Measurements from ENCODE around the gene POLK.
"Not testable (repeated sequence)": the region's sequence is repeated elsewhere in the genome, so short reads cannot be mapped to it uniquely, and the experiment has no call there.

POLK gene

DNA sequence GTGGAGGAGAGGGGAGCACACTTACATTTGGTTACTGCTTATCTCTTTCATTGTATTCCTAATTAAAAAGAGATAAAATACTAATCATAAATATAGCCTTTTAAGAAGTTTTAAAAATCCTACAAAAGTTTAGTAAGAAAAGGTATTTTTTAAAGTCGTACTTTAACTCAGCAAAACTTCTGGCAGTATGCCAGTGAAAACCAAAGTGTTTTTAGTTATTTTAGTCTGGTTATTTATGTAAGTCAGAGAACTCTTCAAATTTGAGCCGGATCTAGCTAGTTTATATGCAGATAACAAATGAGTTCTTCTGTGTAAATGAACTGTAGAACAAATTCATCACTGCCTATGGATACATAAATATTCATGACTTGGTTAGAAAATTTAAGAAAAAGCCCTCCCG lies 63.1 kb downstream of the POLK start:
- no peaks in the 10 kb centered on the region for H3K9me3 ChIP-seq (ENCODE audit: insufficient read depth, low read depth, low read length)
- no peak overlapping the region for H3K4me3 ChIP-seq (ENCODE audit: low read length)
- H3K27me3 ChIP-seq (ENCODE audit: insufficient read depth, low read length): no peaks in the 10 kb centered on the region
- H3K4me1 ChIP-seq (ENCODE audit: insufficient read depth, low read length): no peaks in the 10 kb centered on the region
- H3K36me3 ChIP-seq (ENCODE audit: insufficient read depth, low read depth, low read length): peaks cover 6% of the 10 kb centered on the region
- no peak overlapping the region for H3K9ac ChIP-seq (ENCODE audit: low read depth, low read length)
- no peak overlapping the region for H3K27ac ChIP-seq (ENCODE audit: low read length)

DNA sequence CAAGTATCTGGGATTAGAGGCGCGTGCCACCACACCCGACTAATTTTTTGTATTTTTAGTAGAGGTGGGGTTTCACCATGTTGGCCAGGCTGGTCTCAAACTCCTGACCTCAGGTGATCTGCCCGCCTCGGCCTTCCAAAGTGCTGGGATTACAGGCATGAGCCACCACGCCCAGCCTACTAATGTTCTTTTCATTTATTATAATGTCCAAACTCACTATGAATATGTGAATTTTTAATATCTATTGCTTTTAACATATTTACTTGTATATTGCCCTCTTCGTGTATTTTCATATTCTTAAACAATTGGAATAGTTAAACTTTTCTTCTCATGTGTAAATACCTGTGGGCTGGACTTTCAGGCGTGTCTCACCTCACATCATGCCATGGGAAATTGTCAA lies 66.6 kb downstream of the POLK start:
- not testable (repeated sequence) for H3K36me3 ChIP-seq (ENCODE audit: insufficient read depth, low read depth, low read length); H3K27me3 ChIP-seq (ENCODE audit: insufficient read depth, low read length); H3K4me1 ChIP-seq (ENCODE audit: insufficient read depth, low read length); H3K9ac ChIP-seq (ENCODE audit: low read depth, low read length); H3K27ac ChIP-seq (ENCODE audit: low read length); H3K9me3 ChIP-seq (ENCODE audit: insufficient read depth, low read depth, low read length); H3K4me3 ChIP-seq (ENCODE audit: low read length)

- no peaks in the 10 kb centered on the region for H3K36me3 ChIP-seq (ENCODE audit: insufficient read depth, low read depth, low read length)
- no peaks in the 10 kb centered on the region for H3K9me3 ChIP-seq (ENCODE audit: insufficient read depth, low read depth, low read length)
- no peak overlapping the region for H3K4me3 ChIP-seq (ENCODE audit: low read length)
- no peaks in the 10 kb centered on the region for H3K27me3 ChIP-seq (ENCODE audit: insufficient read depth, low read length)
- no peak overlapping the region for H3K9ac ChIP-seq (ENCODE audit: low read depth, low read length)
- H3K27ac ChIP-seq (ENCODE audit: low read length): no peak overlapping the region
- H3K4me1 ChIP-seq (ENCODE audit: insufficient read depth, low read length): no peaks in the 10 kb centered on the region; the same call in 1 of the 2 replicates
Observed at GRCh38 chr5:75584641-75585040, 73.0 kb downstream of the POLK start.

DNA sequence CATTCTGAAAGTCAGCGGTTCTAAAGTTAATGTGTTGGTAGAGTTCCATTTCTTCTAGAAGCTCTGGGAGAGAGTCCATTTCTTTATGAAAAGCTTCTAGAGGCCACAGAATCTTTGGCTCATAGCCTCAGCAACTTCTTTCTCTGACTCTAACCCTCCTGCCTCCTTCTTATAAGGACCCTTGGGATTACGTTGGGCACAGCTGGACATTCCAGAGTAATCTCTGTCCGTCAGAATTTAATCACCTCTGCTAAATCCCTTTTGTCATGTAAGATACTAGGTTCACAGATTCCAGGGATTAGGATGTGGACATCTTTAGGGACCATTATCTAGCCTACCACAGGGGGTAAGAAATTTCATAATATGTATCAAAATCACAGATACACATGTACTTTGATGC lies 77.0 kb downstream of the POLK start:
- H3K4me3 ChIP-seq (ENCODE audit: low read length): no peak overlapping the region
- H3K9ac ChIP-seq (ENCODE audit: low read depth, low read length): no peak overlapping the region
- no peaks in the 10 kb centered on the region for H3K9me3 ChIP-seq (ENCODE audit: insufficient read depth, low read depth, low read length)
- H3K27me3 ChIP-seq (ENCODE audit: insufficient read depth, low read length): no peaks in the 10 kb centered on the region
- no peaks in the 10 kb centered on the region for H3K36me3 ChIP-seq (ENCODE audit: insufficient read depth, low read depth, low read length)
- H3K4me1 ChIP-seq (ENCODE audit: insufficient read depth, low read length): no peaks in the 10 kb centered on the region; the same call in 1 of the 2 replicates
- no peak overlapping the region for H3K27ac ChIP-seq (ENCODE audit: low read length)

- H3K4me1 ChIP-seq (ENCODE audit: insufficient read depth, low read length): peaks cover 4% of the 10 kb centered on the region; the same call in 1 of the 2 replicates
- H3K27me3 ChIP-seq (ENCODE audit: insufficient read depth, low read length): no peaks in the 10 kb centered on the region
- no peaks in the 10 kb centered on the region for H3K36me3 ChIP-seq (ENCODE audit: insufficient read depth, low read depth, low read length)
- H3K4me3 ChIP-seq (ENCODE audit: low read length): no peak overlapping the region
- no peak overlapping the region for H3K9ac ChIP-seq (ENCODE audit: low read depth, low read length)
- no peak overlapping the region for H3K27ac ChIP-seq (ENCODE audit: low read length)
- H3K9me3 ChIP-seq (ENCODE audit: insufficient read depth, low read depth, low read length): no peaks in the 10 kb centered on the region
Observed at GRCh38 chr5:75600535-75600934, 88.8 kb downstream of the POLK start.

DNA sequence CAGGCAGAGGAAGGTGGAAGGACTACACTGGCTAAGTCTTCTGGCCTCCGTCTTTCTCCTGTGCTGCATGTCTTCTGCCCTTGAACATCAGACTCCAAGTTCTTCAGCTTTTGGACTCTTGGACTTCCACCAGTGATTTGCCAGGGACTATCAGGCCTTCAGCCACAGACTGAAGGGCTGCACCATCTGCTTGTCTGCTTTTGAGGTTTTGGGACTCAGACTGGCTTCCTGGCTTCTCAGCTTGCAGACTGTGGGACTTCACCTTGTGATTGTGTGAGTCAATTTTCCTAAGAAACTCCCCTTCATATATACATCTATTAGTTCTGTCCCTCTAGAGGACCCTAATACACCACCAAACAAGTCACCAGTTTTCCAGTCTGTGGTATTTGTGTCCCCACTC lies 89.9 kb downstream of the POLK start:
- Histone ChIP-seq H3K27me3 (ENCODE audit: insufficient read depth, low read length) (no peaks in the 10 kb centered on the region), H3K9ac (ENCODE audit: low read depth, low read length) (no peak overlapping the region), H3K27ac (ENCODE audit: low read length) (no peak overlapping the region), H3K4me3 (ENCODE audit: low read length) (no peak overlapping the region), H3K4me1 (ENCODE audit: insufficient read depth, low read length) (peaks cover 7% of the 10 kb centered on the region), H3K36me3 (ENCODE audit: insufficient read depth, low read depth, low read length) (no peaks in the 10 kb centered on the region), H3K9me3 (ENCODE audit: insufficient read depth, low read depth, low read length) (no peaks in the 10 kb centered on the region)

GRCh38 chr5:75601996-75602395 lies 90.3 kb downstream of the POLK start:
- H3K4me1 ChIP-seq (ENCODE audit: insufficient read depth, low read length): peaks cover 10% of the 10 kb centered on the region
- no peak overlapping the region for H3K9ac ChIP-seq (ENCODE audit: low read depth, low read length)
- no peak overlapping the region for H3K27ac ChIP-seq (ENCODE audit: low read length)
- H3K36me3 ChIP-seq (ENCODE audit: insufficient read depth, low read depth, low read length): no peaks in the 10 kb centered on the region
- H3K4me3 ChIP-seq (ENCODE audit: low read length): no peak overlapping the region
- no peaks in the 10 kb centered on the region for H3K27me3 ChIP-seq (ENCODE audit: insufficient read depth, low read length)
- H3K9me3 ChIP-seq (ENCODE audit: insufficient read depth, low read depth, low read length): no peaks in the 10 kb centered on the region

DNA sequence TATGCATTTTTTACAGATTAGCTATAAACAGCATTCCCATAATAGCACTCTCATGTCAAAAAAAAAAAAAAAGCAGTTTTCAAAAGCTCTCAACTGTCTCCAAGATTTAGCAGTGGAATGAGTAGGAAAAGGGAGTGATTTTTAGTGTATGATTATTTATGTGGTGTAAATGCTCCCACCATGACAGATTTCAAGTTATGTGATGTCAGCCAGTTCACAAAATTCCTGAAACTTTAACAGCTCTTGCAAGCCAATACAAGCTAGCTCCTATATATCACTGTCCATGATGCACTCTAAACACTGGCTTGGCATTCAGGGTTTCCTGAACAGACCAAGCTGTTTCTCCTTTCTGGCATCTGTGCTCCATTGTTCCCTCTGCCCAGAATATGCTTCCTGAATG lies 91.7 kb downstream of the POLK start:
- no peak overlapping the region for H3K27ac ChIP-seq (ENCODE audit: low read length)

DNA sequence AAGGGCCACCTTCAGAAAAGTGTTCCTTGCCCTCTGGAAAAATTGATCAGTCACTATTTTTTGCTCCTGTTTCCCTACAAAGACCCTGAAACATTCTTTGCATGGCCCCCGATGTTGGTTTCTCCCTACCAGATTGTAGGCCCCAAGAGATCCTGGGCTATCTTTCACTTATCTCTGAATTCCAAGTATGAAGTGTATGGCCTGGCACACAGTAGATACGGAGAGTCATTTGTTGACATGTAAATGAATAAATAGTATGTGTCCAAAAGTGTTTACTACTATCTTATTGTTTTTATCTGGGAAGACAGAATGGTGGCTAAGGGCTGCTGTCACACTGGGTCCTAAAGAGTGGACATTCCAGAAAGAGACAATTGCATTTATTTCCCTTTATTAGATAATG lies 92.1 kb downstream of the POLK start:
- H3K27me3 ChIP-seq (ENCODE audit: insufficient read depth, low read length): no peaks in the 10 kb centered on the region
- H3K36me3 ChIP-seq (ENCODE audit: insufficient read depth, low read depth, low read length): no peaks in the 10 kb centered on the region
- no peak overlapping the region for H3K9ac ChIP-seq (ENCODE audit: low read depth, low read length)
- H3K27ac ChIP-seq (ENCODE audit: low read length): no peak overlapping the region
- no peak overlapping the region for H3K4me3 ChIP-seq (ENCODE audit: low read length)
- peaks cover 12% of the 10 kb centered on the region for H3K4me1 ChIP-seq (ENCODE audit: insufficient read depth, low read length)
- H3K9me3 ChIP-seq (ENCODE audit: insufficient read depth, low read depth, low read length): no peaks in the 10 kb centered on the region

More for the DNA sequence above, 91.7 kb downstream of the POLK start:
- H3K27me3 ChIP-seq (ENCODE audit: insufficient read depth, low read length): no peaks in the 10 kb centered on the region
- H3K9ac ChIP-seq (ENCODE audit: low read depth, low read length): no peak overlapping the region
- H3K9me3 ChIP-seq (ENCODE audit: insufficient read depth, low read depth, low read length): no peaks in the 10 kb centered on the region
- H3K4me3 ChIP-seq (ENCODE audit: low read length): no peak overlapping the region
- H3K36me3 ChIP-seq (ENCODE audit: insufficient read depth, low read depth, low read length): no peaks in the 10 kb centered on the region
- peaks cover 10% of the 10 kb centered on the region for H3K4me1 ChIP-seq (ENCODE audit: insufficient read depth, low read length)

DNA sequence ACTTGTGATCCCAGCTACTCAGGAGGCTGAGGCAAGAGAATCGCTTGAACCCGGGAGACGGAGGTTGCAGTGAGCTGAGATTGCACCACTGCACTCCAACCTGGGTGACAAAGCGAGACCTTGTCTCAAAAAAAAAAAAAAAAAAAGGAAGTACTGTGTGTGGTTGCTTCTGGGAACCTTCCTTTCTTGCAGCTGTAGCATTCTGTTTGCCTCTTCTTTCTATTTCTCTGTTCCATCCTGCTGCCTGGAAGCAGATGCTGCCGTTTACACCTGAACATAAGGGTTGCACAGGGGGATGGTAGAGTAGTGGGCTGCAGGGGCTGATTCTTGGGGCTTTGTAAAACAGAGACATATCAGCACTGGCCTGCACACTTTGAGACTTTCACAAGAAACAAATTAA lies 95.7 kb downstream of the POLK start:
- H3K4me3 ChIP-seq (ENCODE audit: low read length); H3K9ac ChIP-seq (ENCODE audit: low read depth, low read length); H3K36me3 ChIP-seq (ENCODE audit: insufficient read depth, low read depth, low read length); H3K27me3 ChIP-seq (ENCODE audit: insufficient read depth, low read length); H3K27ac ChIP-seq (ENCODE audit: low read length); H3K9me3 ChIP-seq (ENCODE audit: insufficient read depth, low read depth, low read length): not testable (repeated sequence)
- peaks cover 24% of the 10 kb centered on the region for H3K4me1 ChIP-seq (ENCODE audit: insufficient read depth, low read length)

GRCh38 chr5:75608870-75609269 lies 97.2 kb downstream of the POLK start:
- no peak overlapping the region for H3K9ac ChIP-seq (ENCODE audit: low read depth, low read length)
- H3K36me3 ChIP-seq (ENCODE audit: insufficient read depth, low read depth, low read length): no peaks in the 10 kb centered on the region
- peaks cover 19% of the 10 kb centered on the region; the same call in 1 of the 2 replicates for H3K27me3 ChIP-seq (ENCODE audit: insufficient read depth, low read length)
- H3K27ac ChIP-seq (ENCODE audit: low read length): no peak overlapping the region
- no peak overlapping the region for H3K4me3 ChIP-seq (ENCODE audit: low read length)
- H3K9me3 ChIP-seq (ENCODE audit: insufficient read depth, low read depth, low read length): no peaks in the 10 kb centered on the region; the same call in 1 of the 2 replicates
- peaks cover 24% of the 10 kb centered on the region for H3K4me1 ChIP-seq (ENCODE audit: insufficient read depth, low read length)

DNA sequence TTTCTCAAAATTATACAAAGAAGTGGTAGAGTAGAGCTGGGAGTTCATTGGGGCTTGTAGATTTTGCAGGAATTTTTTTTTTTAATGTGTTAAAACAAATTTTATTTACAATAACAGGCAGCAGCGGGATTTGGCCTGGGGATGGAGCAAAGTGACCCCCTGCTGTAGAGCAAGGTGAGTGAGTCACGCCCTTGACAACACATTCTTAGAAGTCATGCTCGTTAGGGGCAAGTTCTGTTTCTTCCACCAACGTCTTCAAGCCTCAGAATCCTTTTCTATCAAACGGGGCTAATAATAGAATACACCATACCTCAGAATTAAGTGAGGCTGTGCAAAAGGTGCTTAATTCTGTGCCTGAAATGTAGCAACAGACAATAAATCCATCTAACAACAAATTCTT lies 98.5 kb downstream of the POLK start:
- H3K27me3 ChIP-seq (ENCODE audit: insufficient read depth, low read length): peaks cover 22% of the 10 kb centered on the region; the same call in 1 of the 2 replicates
- H3K9ac ChIP-seq (ENCODE audit: low read depth, low read length): no peak overlapping the region
- no peaks in the 10 kb centered on the region; the same call in 1 of the 2 replicates for H3K9me3 ChIP-seq (ENCODE audit: insufficient read depth, low read depth, low read length)
- H3K4me3 ChIP-seq (ENCODE audit: low read length): peak overlapping the region; percentile 20; the same call in 1 of the 2 replicates
- no peak overlapping the region for H3K27ac ChIP-seq (ENCODE audit: low read length)
- H3K36me3 ChIP-seq (ENCODE audit: insufficient read depth, low read depth, low read length): no peaks in the 10 kb centered on the region
- peaks cover 23% of the 10 kb centered on the region for H3K4me1 ChIP-seq (ENCODE audit: insufficient read depth, low read length)
